ENCODE measurements around the gene INPP5F.

INPP5F gene, protein sequence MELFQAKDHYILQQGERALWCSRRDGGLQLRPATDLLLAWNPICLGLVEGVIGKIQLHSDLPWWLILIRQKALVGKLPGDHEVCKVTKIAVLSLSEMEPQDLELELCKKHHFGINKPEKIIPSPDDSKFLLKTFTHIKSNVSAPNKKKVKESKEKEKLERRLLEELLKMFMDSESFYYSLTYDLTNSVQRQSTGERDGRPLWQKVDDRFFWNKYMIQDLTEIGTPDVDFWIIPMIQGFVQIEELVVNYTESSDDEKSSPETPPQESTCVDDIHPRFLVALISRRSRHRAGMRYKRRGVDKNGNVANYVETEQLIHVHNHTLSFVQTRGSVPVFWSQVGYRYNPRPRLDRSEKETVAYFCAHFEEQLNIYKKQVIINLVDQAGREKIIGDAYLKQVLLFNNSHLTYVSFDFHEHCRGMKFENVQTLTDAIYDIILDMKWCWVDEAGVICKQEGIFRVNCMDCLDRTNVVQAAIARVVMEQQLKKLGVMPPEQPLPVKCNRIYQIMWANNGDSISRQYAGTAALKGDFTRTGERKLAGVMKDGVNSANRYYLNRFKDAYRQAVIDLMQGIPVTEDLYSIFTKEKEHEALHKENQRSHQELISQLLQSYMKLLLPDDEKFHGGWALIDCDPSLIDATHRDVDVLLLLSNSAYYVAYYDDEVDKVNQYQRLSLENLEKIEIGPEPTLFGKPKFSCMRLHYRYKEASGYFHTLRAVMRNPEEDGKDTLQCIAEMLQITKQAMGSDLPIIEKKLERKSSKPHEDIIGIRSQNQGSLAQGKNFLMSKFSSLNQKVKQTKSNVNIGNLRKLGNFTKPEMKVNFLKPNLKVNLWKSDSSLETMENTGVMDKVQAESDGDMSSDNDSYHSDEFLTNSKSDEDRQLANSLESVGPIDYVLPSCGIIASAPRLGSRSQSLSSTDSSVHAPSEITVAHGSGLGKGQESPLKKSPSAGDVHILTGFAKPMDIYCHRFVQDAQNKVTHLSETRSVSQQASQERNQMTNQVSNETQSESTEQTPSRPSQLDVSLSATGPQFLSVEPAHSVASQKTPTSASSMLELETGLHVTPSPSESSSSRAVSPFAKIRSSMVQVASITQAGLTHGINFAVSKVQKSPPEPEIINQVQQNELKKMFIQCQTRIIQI

DNA sequence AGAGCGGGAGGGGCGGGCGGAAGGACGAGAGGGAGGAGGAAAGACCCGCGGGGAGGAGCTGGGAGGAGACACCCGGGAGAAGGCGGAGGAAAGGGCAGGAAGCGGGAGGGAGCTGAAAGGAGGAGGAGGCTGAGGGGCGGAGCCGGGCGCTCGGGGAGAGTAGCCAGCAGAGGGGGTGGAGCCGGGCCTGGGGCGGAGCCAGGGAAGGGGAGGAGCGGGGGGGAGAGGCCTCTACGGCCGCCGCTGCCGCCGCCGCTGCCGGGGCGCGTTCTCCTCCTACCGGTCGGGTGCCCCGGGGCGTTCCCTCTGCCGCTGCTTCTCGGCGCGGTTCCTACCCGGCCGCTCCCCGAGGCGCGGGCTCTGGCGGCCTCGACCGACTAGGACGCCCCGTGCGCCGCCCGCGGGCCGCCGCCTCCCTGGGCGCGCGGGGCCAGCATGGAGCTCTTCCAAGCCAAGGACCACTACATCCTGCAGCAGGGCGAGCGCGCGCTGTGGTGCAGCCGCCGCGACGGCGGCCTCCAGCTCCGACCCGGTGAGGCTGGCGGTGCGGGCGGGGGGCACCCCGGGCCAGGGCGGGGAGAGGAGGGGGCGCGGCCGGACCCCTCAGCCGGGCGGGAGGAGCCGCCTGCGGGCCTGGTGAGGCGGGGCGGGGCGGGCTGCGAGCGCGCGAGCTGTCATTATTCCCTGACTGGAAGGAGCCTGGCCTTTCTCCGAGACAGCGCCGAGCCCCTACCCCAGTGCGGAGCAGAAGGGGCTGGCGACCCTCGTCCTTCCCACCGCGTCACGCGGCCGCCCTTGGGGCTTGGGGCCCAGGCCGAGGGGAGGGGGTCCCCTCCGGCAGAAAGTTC lies at the start of gene INPP5F:
Gene INPP5F, plus strand, starts transcription at position 223 of the 848 bp plus-strand sequence. Its CDS starts 213 bp downstream, at position 436.
- DNase-seq: peak; percentile 96

DNA sequence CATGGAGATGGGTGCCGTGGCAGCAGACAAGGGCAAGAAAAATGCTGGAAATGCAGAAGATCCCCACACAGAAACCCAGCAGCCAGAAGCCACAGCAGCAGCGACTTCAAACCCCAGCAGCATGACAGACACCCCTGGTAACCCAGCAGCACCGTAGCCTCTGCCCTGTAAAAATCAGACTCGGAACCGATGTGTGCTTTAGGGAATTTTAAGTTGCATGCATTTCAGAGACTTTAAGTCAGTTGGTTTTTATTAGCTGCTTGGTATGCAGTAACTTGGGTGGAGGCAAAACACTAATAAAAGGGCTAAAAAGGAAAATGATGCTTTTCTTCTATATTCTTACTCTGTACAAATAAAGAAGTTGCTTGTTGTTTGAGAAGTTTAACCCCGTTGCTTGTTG lies 48.7 kb upstream of the INPP5F start:
- DNase-seq: no peak

DNA sequence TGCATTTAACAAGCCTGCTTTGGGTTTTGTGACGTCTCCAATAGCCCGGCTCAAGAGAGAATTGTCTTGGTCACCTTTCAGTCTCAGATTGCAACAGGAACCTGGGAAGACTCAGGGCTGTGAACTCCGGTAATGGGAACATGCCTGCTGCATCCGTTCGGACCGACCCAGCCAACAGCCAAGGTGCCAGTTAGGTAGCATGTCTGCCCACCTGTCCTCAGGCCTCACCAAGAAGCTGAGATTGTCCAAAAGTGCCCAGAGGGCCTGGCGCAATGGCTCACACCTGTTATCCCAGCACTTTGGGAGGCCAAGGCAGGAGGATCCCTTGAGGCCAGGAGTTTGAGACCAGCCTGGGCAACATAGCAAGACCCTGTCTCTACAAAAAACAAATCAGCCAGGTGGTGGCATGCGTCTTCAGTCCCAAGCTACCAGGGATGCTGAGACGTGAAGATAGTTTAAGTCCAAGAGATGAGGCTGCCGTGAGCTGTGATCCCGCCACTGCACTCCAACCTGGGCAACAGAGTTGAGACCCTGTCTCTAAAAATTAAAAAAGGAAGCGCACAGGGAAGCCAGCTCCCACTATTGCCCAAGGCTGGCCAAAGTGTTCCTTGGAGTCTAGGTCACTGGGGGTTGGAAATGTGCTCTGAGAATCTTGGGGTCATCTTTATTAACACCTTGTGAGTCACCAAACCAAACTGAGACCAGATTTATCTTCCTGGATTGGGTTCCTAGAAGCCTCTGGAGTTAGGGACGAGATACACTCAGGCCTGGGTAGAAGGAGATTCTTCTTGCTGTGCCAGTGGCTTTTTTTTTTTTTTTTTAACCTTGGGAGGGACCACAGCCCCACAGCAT lies 47.7 kb upstream of the INPP5F start:
- no peak for DNase-seq

DNA sequence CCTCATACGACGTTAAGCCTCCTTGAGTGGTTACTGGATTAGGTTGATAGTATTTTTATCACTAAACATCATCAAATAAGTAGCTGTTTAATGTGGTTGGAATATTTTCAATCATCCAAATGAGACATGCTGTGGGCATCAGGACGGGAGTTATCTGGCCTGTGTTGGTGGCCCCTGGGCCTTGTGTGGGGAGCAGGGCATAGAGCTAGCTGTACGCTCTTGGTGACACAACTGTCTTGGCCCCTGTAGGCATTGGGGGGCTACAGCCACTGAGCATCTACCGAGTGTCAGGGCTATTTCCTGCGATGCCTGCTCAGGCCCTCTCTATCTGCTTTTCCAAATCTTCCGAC lies 46.4 kb upstream of the INPP5F start:
- no peak for DNase-seq

DNA sequence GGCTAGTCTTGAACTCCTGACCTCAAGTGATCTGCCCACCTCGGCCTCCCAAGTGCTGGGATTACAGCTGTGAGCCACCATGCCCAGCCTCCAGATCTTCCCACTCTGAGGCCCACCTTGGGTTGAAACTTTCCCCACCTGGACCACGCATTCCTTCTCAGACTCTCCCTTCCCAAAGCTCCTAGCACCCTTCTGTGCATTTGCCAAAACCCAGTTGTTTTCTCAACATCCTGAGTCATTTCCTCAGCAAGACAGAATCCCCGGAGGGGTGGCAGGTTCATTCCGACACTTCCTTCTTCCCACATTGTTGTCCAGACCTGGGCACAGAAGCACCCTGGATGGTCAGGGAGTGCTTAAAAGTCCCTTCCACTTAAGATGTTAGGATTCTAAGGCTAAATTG lies 45.8 kb upstream of the INPP5F start:
- no peak for DNase-seq

DNA sequence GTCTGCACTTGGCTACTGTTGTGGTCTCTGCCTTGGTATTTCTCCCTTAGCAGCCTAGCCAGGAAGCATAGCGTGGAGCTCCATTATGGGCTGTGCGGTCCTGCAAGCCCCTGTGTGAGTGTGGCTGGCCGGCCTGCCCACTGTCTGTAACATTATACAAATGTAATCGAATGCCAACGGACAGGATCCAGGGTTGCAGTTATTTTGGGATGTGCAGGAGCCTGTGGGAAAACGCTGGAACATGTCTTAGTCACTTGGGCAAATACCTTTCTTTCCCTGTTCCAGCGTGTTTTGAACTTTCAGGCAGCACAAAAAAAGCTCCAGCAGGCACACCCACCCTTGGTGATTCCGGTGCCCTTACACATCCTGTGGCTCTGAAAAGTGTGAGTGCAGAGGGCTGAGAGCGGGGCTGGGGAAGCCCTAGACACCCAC lies 45.2 kb upstream of the INPP5F start:
- no peak for DNase-seq

DNA sequence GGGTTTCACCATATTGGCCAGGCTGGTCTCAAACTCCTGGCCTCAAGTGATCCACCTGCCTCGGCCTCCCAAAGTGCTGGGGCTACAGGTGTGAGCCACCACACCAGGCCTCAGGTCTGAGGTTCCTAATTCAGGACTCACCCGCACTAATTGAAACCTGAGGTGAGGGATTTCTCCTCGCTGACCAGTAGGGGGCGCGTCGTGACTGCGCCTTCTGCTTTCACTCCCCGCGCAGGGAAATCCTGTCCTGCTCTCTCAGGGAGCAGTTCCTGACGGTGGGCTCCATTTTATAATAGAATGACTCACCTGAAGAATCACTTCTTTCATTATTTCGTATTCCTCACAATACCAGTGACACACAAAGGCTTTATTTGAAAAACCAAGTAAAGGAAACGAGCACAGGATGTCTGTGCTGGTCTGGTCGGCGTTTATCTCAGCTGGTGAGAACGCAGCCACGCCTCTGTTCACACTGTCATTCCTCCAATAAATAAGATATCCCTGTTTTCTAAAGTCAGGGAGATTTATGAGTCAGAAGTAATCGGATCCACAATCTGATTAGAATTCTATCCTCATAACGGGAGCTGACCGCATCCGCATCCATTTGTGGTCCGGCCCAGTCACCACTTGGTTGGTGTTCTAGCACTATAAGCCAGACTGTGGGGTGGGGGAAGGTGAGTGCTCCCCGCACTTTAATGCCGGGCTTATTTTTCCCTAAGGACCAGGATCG lies 39.2 kb upstream of the INPP5F start:
- DNase-seq: peak; percentile 43

DNA sequence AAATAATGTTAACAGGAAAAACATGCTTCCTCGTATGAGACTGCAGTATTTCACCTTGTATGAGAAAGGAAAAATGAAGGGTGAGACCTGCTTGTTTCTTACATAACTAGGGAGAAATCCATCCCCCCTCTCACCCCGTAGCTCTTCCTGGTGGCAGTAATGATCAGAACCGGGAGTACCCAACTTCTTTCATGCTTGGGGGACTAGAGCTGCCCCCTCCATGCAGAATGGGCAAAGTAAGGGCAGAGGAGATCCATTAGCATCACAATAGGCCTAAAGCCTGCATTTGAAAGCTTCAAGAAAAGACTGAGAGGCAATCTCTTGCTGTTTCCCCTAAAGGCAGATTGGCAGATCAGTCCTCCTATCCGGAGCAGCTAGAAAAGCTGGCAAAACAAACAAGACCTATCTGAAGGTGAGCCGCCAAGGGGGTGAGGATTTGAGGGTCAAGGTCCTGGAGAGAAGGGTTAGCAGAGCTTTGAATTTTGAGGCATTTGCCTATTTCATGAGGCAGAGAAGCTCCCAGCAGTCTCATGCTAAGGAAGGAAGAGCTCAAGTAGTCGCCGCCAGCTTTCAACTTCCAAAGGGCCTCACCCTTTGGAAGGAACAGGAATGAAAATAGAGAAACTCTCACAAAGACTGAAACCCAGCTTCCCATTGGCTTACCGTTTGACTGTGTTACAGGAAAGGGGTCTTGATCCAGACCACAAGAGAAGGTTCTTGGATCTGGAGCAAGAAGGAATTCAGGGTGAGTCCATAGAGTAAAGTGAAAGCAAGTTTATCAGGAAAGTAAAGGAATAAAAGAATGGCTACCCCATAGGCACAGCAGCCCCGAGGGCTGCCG lies 38.4 kb upstream of the INPP5F start:
- no peak for DNase-seq

DNA sequence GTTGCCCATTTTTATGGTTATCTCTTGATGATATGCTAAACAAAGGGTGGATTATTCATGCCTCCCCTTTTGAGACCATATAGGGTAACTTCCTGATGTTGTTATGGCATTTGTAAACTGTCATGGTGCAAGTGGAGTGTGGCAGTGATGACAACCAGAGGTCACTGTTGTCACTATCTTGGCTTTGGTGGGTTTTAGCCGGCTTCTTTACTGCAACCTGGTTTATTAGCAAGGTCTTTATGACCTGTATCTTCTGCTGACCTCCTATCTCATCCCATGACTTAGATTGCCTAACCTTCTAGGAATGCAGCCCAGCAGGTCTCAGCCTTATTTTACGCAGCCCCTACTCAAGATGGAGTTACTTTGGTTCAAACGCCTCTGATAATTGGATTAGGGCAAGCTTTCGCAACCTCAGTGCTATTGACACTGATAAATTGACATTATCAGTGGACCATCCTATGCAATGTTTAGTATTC lies 37.8 kb upstream of the INPP5F start:
- no peak for DNase-seq

DNA sequence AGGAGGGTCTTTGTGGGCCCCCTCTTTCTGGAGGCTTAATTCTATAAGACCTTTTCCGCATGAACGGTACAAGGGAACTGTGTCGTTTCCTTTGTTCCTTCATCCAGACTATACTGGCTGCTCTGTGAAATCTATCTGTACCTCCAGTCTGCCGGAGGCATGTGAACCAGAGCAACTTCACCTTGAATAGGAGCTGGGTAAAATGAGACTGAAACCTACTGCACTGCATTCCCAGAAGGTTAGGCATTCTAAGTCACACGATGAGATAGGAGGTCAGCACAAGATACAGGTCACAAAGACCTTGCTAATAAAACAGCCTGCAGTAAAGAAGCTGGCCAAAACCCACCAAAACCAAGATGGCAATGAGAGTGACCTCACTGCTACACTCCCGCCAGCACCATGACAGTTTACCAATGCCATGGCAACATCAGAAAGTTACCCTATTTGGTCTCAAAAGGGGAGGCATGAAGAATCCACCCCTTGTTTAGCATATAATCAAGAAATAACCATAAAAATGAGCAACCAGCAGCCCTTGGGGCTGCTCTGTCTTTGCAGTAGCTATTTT lies 36.8 kb upstream of the INPP5F start:
- no peak for DNase-seq

DNA sequence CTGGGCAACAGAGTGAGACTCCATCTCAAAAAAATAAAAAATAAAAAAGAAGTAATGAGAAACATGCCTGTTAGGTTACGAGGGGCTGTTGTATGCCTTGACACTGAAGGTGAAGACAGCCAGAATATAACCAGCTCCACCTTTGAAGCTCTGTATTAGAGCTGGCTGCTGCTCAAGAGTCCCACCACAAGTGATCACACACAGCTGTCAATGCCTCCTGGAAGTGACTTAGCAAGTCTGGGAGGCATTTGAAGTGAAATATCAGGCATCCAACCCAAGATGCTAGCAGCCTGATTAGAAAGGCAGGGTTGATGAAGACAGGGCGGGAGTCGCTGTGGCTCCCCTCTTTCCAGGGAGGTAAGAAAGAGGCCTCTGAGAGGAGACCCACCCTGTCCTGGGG lies 34.1 kb upstream of the INPP5F start:
- DNase-seq: no peak

DNA sequence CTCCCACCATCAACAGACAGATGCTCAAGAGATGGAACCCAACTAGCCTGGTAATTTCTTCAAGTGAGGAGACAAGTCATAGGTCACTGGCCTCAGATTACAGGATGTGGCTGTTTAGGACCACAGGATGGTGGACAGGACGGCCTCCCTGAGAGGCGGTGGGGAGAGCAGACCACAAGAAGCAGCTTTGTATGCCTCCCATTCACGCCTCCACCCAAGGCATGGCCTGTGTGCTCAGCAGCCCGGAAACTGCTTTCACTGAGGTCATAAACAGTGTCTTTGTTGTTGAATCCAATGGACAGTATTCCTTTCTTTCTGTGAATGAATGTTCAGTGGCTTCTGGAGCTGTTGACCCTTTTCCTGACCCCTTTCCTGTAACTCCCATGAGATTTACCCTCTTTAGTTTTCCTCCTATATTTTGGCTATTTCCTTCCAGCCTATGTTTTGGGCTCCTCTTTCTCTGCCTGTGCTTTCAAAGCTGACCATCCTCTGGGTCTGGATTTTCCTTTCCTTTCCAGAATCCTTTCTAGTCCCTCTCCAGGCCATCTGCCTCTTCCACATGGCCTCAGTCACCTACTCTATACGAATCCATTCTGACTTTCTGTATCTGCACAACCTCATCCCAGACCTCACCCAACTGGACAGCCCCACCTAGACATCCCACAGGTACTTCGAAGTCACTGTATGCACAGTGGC lies 32.4 kb upstream of the INPP5F start:
- DNase-seq: no peak

DNA sequence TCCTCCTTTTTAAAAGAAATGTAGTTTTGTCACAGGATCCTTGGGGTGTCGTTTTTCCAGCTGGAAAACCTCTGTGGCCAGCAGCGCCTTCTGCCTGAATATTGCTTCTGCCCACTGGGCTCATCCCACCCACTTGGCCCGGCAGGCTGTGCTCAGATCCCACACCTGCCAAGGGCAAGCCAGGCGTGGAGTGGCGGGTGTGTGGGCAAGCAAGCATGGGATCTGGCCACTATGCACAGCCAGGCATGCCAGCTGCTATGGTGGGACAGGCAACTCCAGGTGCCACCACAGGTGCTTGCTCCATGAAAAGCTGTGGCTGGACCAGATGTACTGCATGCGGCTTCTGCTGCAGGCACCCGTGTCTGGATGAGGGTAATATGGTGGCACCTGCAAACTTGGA lies 31.2 kb upstream of the INPP5F start:
- no peak for DNase-seq

DNA sequence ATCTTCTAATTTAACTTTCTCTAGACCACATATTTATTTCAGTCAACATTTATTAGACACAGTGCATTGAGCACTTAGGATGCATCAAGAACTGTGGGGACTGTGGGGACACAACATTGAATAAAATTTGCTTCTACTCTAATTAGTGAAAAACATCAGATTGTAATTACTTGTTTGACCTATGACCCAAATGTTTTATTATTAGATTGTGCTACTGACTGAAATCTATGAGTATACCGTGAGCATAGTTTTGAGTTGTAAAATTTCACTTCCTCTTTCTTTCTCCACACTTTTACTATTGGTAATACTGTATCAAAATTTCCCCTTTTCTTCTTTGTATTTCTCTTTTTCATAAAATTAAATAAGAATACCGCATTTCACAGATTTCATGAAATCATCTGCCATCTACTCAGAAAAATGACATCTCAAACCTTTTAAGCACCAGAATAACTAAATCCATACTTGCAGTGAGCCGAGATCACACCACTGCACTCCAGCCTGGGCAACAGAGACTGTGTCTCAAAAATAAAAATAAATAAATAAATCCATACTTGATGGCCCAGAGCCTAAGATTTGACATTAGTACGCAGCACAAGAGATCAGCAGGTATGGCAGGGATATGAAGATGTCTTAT lies 25.4 kb upstream of the INPP5F start:
- DNase-seq: no peak

DNA sequence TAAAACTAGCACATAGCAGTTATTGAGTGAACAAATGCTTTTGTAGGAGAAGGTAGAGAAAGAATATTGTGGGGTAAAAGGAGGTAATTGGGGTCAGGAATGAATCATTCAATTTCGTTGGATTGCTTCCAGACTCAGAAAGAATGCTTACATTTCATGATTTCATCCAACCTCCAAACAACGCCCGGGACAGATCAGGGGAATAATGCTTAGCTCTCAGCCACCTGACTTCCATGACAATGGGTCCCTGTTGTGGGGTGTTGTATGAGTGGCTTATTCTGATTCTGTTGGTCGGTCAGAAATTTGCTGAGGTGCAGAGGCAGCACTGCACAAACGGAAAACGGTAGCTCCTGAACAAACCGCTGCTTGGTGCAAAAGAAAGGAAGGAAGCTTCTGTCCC lies 24.0 kb upstream of the INPP5F start:
- no peak for DNase-seq

DNA sequence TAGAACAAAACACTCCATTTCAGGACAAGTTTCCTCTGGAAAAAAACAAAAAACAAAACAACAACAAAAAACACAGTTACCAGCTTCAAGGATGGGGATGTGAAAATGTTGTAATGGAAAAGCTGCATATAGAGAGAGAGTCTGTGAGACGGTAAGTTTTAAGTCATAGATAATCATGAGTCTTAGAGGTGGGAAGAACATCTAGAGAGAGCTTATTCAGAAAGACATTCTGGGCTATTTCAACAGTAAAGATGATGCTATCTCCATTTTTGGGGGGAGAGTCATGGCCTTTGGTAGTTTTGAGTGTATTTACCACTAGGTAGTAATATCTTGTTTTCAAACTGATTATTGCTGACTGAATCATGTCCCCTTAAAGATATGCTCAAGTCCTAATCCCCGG lies 23.3 kb upstream of the INPP5F start:
- no peak for DNase-seq

DNA sequence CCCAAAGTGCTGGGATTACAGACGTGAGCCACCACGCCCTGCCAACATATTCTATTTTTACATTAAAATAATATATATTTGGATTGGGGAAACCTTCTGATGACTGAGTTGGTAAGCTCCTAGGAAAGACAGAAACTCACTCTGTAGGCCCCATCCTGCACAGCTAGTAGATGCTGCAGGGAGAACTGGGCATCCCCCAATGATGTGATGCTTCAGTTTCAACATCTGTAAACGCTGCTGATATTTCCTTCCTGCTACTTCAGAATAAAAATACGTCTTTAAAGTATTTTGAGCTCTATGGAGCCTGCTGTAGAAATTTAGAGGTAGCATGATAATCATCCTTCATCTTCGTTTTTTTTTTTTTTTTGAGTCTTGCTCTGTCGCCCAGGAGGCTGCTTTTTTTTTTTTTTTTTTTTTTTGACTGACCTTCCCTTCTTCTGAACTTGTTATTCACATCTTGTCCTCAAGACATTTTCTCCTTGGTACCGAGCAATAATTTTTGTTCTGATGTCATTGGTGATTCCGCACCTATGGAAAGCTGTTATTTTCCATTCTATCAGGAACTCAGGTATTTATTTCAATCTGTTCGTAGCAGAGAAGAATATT lies 21.8 kb upstream of the INPP5F start:
- no peak for DNase-seq

DNA sequence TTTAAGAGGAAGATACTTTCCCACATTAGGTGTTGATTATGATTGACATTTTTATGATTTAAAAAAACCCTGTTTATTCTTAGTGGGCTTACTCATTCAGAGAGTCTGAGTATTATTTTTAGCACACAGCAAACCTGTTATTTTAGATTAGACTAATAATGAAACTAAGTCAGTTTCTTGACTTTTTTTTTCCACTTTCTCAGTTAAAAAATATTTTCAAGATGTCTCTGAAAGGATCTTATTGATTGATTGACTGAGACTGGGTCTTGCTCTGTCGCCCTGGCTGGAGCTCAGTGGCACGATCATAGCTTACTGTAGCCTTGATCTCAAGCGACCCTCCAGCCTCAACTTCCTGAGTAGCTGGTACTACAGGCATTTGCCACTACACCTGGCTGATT lies 20.4 kb upstream of the INPP5F start:
- DNase-seq: no peak

All from NCI-H345 (cell line).